ENCODE results near the gene CCDC148. TPM values are rescaled to one million over a fixed set of nuclear protein-coding genes. Genes with fewer than 3 reads are reported as not detected.

Gene CCDC148
- total and polyA plus RNA-seq, 10 of the 15 experiments (the other 5 are each of a cell fraction or from before 2014, with no cell fraction given): 0.07 to 0.30 (median 0.18) TPM; not detected in 7

GRCh38 chr2:158211502-158211901, 245.1 kb downstream of the CCDC148 start:
- H3K9ac ChIP-seq (ENCODE audit: control insufficient read depth, insufficient read depth, low read length): no peak overlapping the region
- ChIA-PET RAD21 (ENCODE audit: unreplicated experiment) (no interaction called here), POLR2A (no interaction called here), CTCF (no interaction called here), SMC1A (ENCODE audit: uncharacterized antibody, unreplicated experiment) (no interaction called here)
- TF ChIP-seq ETV6 (conservative IDR thresholded peaks at IDR 0.05 in 1 of 2, IDR thresholded peaks at IDR 0.05 in 1 of 2; ENCODE audit: borderline replicate concordance in 1 of 2, low read depth in 1 of 2) (no peak), BCL11A (IDR thresholded peaks at IDR 0.05; ENCODE audit: low read depth, low read length) (no peak), CBX5 (IDR thresholded peaks at IDR 0.05; ENCODE audit: low read depth) (no peak), SREBF1 (IDR thresholded peaks at IDR 0.05; ENCODE audit: low read length) (no peak), MAX (IDR thresholded peaks at IDR 0.05; ENCODE audit: low read depth, low read length) (no peak), ZBED1 (IDR thresholded peaks at IDR 0.05; ENCODE audit: borderline replicate concordance) (no peak), ATF3 (IDR thresholded peaks at IDR 0.05; ENCODE audit: borderline replicate concordance, extremely low read depth, low read depth, low read length) (no peak), ZNF384 (IDR thresholded peaks at IDR 0.05; ENCODE audit: borderline replicate concordance, low read depth, low read length) (no peak), TAF1 (IDR thresholded peaks at IDR 0.05; ENCODE audit: borderline replicate concordance, low read depth, low read length) (no peak), GATAD2B (conservative IDR thresholded peaks at IDR 0.05; ENCODE audit: low read depth) (no peak), MEF2A (IDR thresholded peaks at IDR 0.05; ENCODE audit: insufficient read depth, low read depth, low read length) (no peak), PRDM15 (CRISPR knock-in tag; IDR thresholded peaks at IDR 0.05) (no peak)
- no peaks in the 10 kb centered on the region for H3K79me2 ChIP-seq (ENCODE audit: control insufficient read depth, insufficient read depth, low read length)
- H3K4me3 ChIP-seq: no peak overlapping the region
- no TSS peak for BruUV-seq (replicated peaks)
- in situ Hi-C loops (cut with MboI): no loop called here
- H3K9me3 ChIP-seq (replicated peaks; ENCODE audit: control insufficient read depth, insufficient read depth, low read length): no peaks in the 10 kb centered on the region
- H4K20me1 ChIP-seq (ENCODE audit: control insufficient read depth, insufficient read depth): no peaks in the 10 kb centered on the region
- no peak overlapping the region for H3K4me2 ChIP-seq (ENCODE audit: control insufficient read depth, insufficient read depth)
- no peak for FAIRE-seq
- no peak overlapping the region for H2AFZ ChIP-seq (ENCODE audit: control insufficient read depth, low read depth, low read length)
- no peak for ATAC-seq
- no peak overlapping the region for H3K27ac ChIP-seq (ENCODE audit: control insufficient read depth, insufficient read depth)
- no peaks in the 10 kb centered on the region for H3K27me3 ChIP-seq (replicated peaks in 1 of 2; ENCODE audit: control insufficient read depth in 2 of 2, insufficient read depth in 2 of 2, low read length in 1 of 2)
- no peak for DNase-seq (ENCODE audit: low read depth, low spot score)
- intact Hi-C loops (cut with micrococcal nuclease; ENCODE audit: unreplicated experiment): no loop called here
- H3K4me1 ChIP-seq (ENCODE audit: control insufficient read depth, insufficient read depth, low read length): no peaks in the 10 kb centered on the region
- H3K36me3 ChIP-seq (ENCODE audit: control insufficient read depth in 2 of 2, insufficient read depth in 2 of 2, low read length in 1 of 2): no peaks in the 10 kb centered on the region
- 11% methylated on average over 2 of the region's 2 CpGs for WGBS (ENCODE audit: insufficient coverage, insufficient replicate concordance, low lambda C conversion rate, missing lambda C conversion rate)
